ENCODE measurements around the gene PRR15L. TPM values are rescaled to one million over a fixed set of nuclear protein-coding genes. Genes with fewer than 3 reads are reported as not detected.

The PRR15L gene
- polyA plus RNA-seq, 3 donors, result not detected

GRCh38 chr17:47975823-47976205, 18.1 kb upstream of the PRR15L start:
- Mint-ChIP-seq H3K4me3 (no peak overlapping the region), H3K27me3 (ENCODE audit: low read depth in 3 of 3) (peaks cover 0 to 2% (median 1%) of the 10 kb centered on the region in 3 donors), H3K9me3 (peaks cover 0 to 2% (median 0%) of the 10 kb centered on the region in 7 donors), H3K36me3 (peaks cover 68 to 77% of the 10 kb centered on the region in 2 donors), H3K4me1 (peaks cover 29% of the 10 kb centered on the region), H3K27ac (peak overlapping the region in 1 of 7 donors; percentile 54)
- no peak for DNase-seq
- no peaks in the 10 kb centered on the region for H3K9me3 ChIP-seq (replicated peaks in 1 of 2; ENCODE audit: control insufficient read depth in 1 of 2, insufficient read depth in 1 of 2, low read length in 2 of 2)
- H4K20me1 ChIP-seq (ENCODE audit: insufficient read depth, low read length), result peaks cover 6% of the 10 kb centered on the region
- H3K4me1 ChIP-seq (ENCODE audit: control insufficient read depth in 1 of 2, insufficient read depth in 2 of 2, low read length in 2 of 2), result peaks cover 18 to 30% of the 10 kb centered on the region in 2 donors
- H3K4me2 ChIP-seq (replicated peaks; ENCODE audit: extremely low read depth, low read length, poor library complexity, severe bottlenecking), result no peak overlapping the region
- no peak for TF ChIP-seq CTCF (IDR thresholded peaks at IDR 0.05)
- H2AFZ ChIP-seq (ENCODE audit: insufficient read depth, low read depth, low read length, poor library complexity, severe bottlenecking), result no peak overlapping the region
- intact Hi-C loops (cut with micrococcal nuclease), result loop anchor here in 1 of 2 donors (10.0 kb wide), 1 partner anchor 129 kb away; the partner anchor contains the start of genes CBX1 and SNX11
- H3K9ac ChIP-seq (ENCODE audit: insufficient read depth, low read length, poor library complexity, severe bottlenecking), result no peak overlapping the region
- H3K4me3 ChIP-seq (replicated peaks in 1 of 3; ENCODE audit: low read depth in 2 of 3, low read length in 3 of 3), result no peak overlapping the region
- WGBS (ENCODE audit: insufficient coverage), result 100% methylated on average over 6 of the region's 10 CpGs
- peaks cover 64 to 78% of the 10 kb centered on the region in 2 donors for H3K36me3 ChIP-seq (replicated peaks in 1 of 2; ENCODE audit: control insufficient read depth in 1 of 2, insufficient read depth in 2 of 2, low read length in 2 of 2)
- no peaks in the 10 kb centered on the region for H3K27me3 ChIP-seq (ENCODE audit: control insufficient read depth in 2 of 2, insufficient read depth in 2 of 2, low read length in 2 of 2)
- peaks cover 31% of the 10 kb centered on the region for H3K79me2 ChIP-seq (ENCODE audit: insufficient read depth, low read length)
- H3K27ac ChIP-seq (ENCODE audit: low read depth in 1 of 2, low read length in 2 of 2), result no peak overlapping the region

GRCh38 chr17:47975189-47975822, 17.6 kb upstream of the PRR15L start:
- Histone ChIP-seq H3K4me1 (ENCODE audit: control insufficient read depth in 1 of 2, insufficient read depth in 2 of 2, low read length in 2 of 2) (peaks cover 17 to 28% of the 10 kb centered on the region in 2 donors), H3K36me3 (replicated peaks in 1 of 2; ENCODE audit: control insufficient read depth in 1 of 2, insufficient read depth in 2 of 2, low read length in 2 of 2) (peaks cover 59 to 73% of the 10 kb centered on the region in 2 donors), H4K20me1 (ENCODE audit: insufficient read depth, low read length) (peaks cover 6% of the 10 kb centered on the region), H3K9me3 (replicated peaks in 1 of 2; ENCODE audit: control insufficient read depth in 1 of 2, insufficient read depth in 1 of 2, low read length in 2 of 2) (no peaks in the 10 kb centered on the region), H3K27me3 (ENCODE audit: control insufficient read depth in 2 of 2, insufficient read depth in 2 of 2, low read length in 2 of 2) (no peaks in the 10 kb centered on the region), H3K79me2 (ENCODE audit: insufficient read depth, low read length) (peaks cover 31% of the 10 kb centered on the region), H3K9ac (ENCODE audit: insufficient read depth, low read length, poor library complexity, severe bottlenecking) (no peak overlapping the region), H3K4me2 (replicated peaks; ENCODE audit: extremely low read depth, low read length, poor library complexity, severe bottlenecking) (no peak overlapping the region), H3K4me3 (replicated peaks in 1 of 3; ENCODE audit: low read depth in 2 of 3, low read length in 3 of 3) (no peak overlapping the region), H2AFZ (ENCODE audit: insufficient read depth, low read depth, low read length, poor library complexity, severe bottlenecking) (no peak overlapping the region), H3K27ac (ENCODE audit: low read depth in 1 of 2, low read length in 2 of 2) (no peak overlapping the region)
- Mint-ChIP-seq H3K27me3 (ENCODE audit: low read depth in 3 of 3) (peaks cover 0 to 2% (median 1%) of the 10 kb centered on the region in 3 donors), H3K4me1 (peaks cover 27% of the 10 kb centered on the region), H3K9me3 (peaks cover 0 to 4% (median 0%) of the 10 kb centered on the region in 7 donors), H3K27ac (no peak overlapping the region), H3K4me3 (no peak overlapping the region), H3K36me3 (peaks cover 63 to 72% of the 10 kb centered on the region in 2 donors)
- TF ChIP-seq CTCF (IDR thresholded peaks at IDR 0.05), result no peak
- 95% methylated on average over 9 of the region's 15 CpGs for WGBS (ENCODE audit: insufficient coverage)
- intact Hi-C loops (cut with micrococcal nuclease), result loop anchor here in 1 of 2 donors (10.0 kb wide), 1 partner anchor 129 kb away; the partner anchor contains the start of genes CBX1 and SNX11
- DNase-seq, result no peak
